SK-N-SH (cell line): ENCODE data around the gene PPIL4. TPM values are rescaled to one million over a fixed set of nuclear protein-coding genes. Genes with fewer than 3 reads are reported as not detected.

Source experiments
- CTCF ChIA-PET: fragments of 300-600, 350-600 bp; formaldehyde crosslinking; extraction: SDS; loops from one replicate; lab custom pipeline; 2021; lab: Yijun Ruan, JAX
- POLR2A ChIA-PET: fragments of 350-600 bp; sonication (Branson Sonifier 250); formaldehyde crosslinking; extraction: SDS; loops from one replicate; lab custom pipeline; 2020; ENCODE audit warnings: antibody characterized with exemption, inconsistent platforms; lab: Yijun Ruan, JAX
- DNase-seq: peaks from one replicate; pipeline ENCODE4 v3.0.0; 2012
- H2AFZ ChIP-seq: fragments of 200-600 bp; sonication (generic); 2 replicates; pipeline ENCODE4 v1.8.1; 2016; ENCODE audit warnings: antibody characterized with exemption, mild to moderate bottlenecking, low read depth
- H3F3A ChIP-seq: fragments of 200-600 bp; sonication (generic); replicated peaks from 2 replicates; pipeline ENCODE3; 2016; ENCODE audit warnings: antibody characterized with exemption, mild to moderate bottlenecking; ENCODE audit not compliant: insufficient read depth
- H3K27ac ChIP-seq, 2 experiments: fragments of 200-500 bp in 1 of 2; fragments of 200-600 bp in 1 of 2; sonication (Bioruptor generic) in 1 of 2; sonication (generic), shearing (Covaris generic) in 1 of 2; 2 replicates each; pipeline versions ENCODE4 v1.5.1 to v1.6.1; 2014 to 2016; ENCODE audit warnings: low read depth in 2 of 2, inconsistent platforms in 1 of 2, low read length in 1 of 2, mild to moderate bottlenecking in 1 of 2, mixed read lengths in 1 of 2
- H3K27me3 ChIP-seq: fragments of 200-600 bp; sonication (generic), shearing (Covaris generic); 2 replicates; pipeline ENCODE4 v1.6.1; 2016; ENCODE audit warnings: mixed run types; ENCODE audit not compliant: insufficient read depth
- H3K36me3 ChIP-seq, 2 experiments: fragments of 200-500 bp in 1 of 2; fragments of 200-600 bp in 1 of 2; sonication (Bioruptor generic) in 1 of 2; sonication (generic) in 1 of 2; replicated peaks in 1 of 2; 2 replicates each; pipeline versions ENCODE3 to v1.5.1; 2014 to 2016; ENCODE audit warnings: low read length in 1 of 2, mild to moderate bottlenecking in 1 of 2; ENCODE audit not compliant: insufficient read depth in 2 of 2, control insufficient read depth in 1 of 2
- H3K4me1 ChIP-seq, 2 experiments: fragments of 200-500 bp in 1 of 2; fragments of 200-600 bp in 1 of 2; sonication (Bioruptor generic) in 1 of 2; sonication (generic), shearing (Covaris generic) in 1 of 2; 2 replicates each; pipeline versions ENCODE4 v1.5.1 to v1.6.1; 2014 to 2016; ENCODE audit warnings: low read depth in 1 of 2, low read length in 1 of 2, mixed run types in 1 of 2; ENCODE audit not compliant: insufficient read depth in 2 of 2, control insufficient read depth in 1 of 2
- H3K4me2 ChIP-seq: fragments of 200-600 bp; sonication (generic), shearing (Covaris generic); 2 replicates; pipeline ENCODE4 v1.6.1; 2017; ENCODE audit warnings: mixed run types
- H3K4me3 ChIP-seq, 2 experiments: fragments of 200-500 bp in 1 of 2; fragments of 200-600 bp in 1 of 2; sonication (Bioruptor generic) in 1 of 2; sonication (generic), shearing (Covaris generic) in 1 of 2; 2 replicates each; pipeline versions ENCODE4 v1.5.1 to v1.8.1; 2014 to 2016; ENCODE audit warnings: low read depth in 2 of 2, inconsistent platforms in 1 of 2, low read length in 1 of 2, mild to moderate bottlenecking in 1 of 2, mixed read lengths in 1 of 2, moderate library complexity in 1 of 2
- H3K79me2 ChIP-seq: fragments of 200-600 bp; sonication (generic); 2 replicates; pipeline ENCODE4 v1.8.1; 2017; ENCODE audit warnings: mild to moderate bottlenecking; ENCODE audit not compliant: insufficient read depth
- H3K9ac ChIP-seq: fragments of 200-600 bp; sonication (generic); 2 replicates; pipeline ENCODE4 v1.6.1; 2017; ENCODE audit warnings: mixed run types
- H3K9me2 ChIP-seq: fragments of 200-600 bp; sonication (generic); 2 replicates; pipeline ENCODE4 v1.6.1; 2017; ENCODE audit warnings: mixed run types
- H3K9me3 ChIP-seq: fragments of 200-600 bp; sonication (generic); 2 replicates; pipeline ENCODE4 v1.6.1; 2017; ENCODE audit warnings: mixed run types, mild to moderate bottlenecking, moderate library complexity
- H4K20me1 ChIP-seq: fragments of 200-600 bp; sonication (generic); 2 replicates; pipeline ENCODE4 v1.6.1; 2017; ENCODE audit warnings: mild to moderate bottlenecking, mixed run types; ENCODE audit not compliant: insufficient read depth
- ELF1 ChIP-seq: IDR thresholded peaks from 2 replicates; pipeline ENCODE4 v1.4.0; 2012
- EP300 ChIP-seq, 2 experiments: IDR thresholded peaks; 2 replicates each; pipeline versions ENCODE4 v1.4.0 to v1.6.1; 2012; ENCODE audit warnings: borderline replicate concordance in 1 of 2, low read depth in 1 of 2, low read length in 1 of 2
- FOXM1 ChIP-seq: IDR thresholded peaks from 2 replicates; pipeline ENCODE4 v1.4.0; 2012; ENCODE audit warnings: low read depth, mild to moderate bottlenecking
- GABPA ChIP-seq: IDR thresholded peaks from 2 replicates; pipeline ENCODE4 v1.4.0; 2012; ENCODE audit warnings: low read depth, mild to moderate bottlenecking
- JUND ChIP-seq: IDR thresholded peaks from 2 replicates; pipeline ENCODE4 v1.4.0; 2012
- MEF2A ChIP-seq: IDR thresholded peaks from 2 replicates; pipeline ENCODE4 v1.4.0; 2012; ENCODE audit warnings: low read depth, borderline replicate concordance
- MXI1 ChIP-seq: IDR thresholded peaks from 2 replicates; pipeline ENCODE4 v1.6.1; 2012; ENCODE audit warnings: mild to moderate bottlenecking, low read depth, low read length, improper control_type of control experiment
- NFIC ChIP-seq: IDR thresholded peaks from 2 replicates; pipeline ENCODE4 v1.4.0; 2012; ENCODE audit warnings: borderline replicate concordance
- POLR2AphosphoS5 ChIP-seq: IDR thresholded peaks from 2 replicates; pipeline ENCODE4 v1.6.1; 2012; ENCODE audit warnings: low read depth, low read length
- RAD21 ChIP-seq: IDR thresholded peaks from 2 replicates; pipeline ENCODE4 v1.6.1; 2012; ENCODE audit warnings: mild to moderate bottlenecking, low read length
- RCOR1 ChIP-seq: fragments of 150-350 bp; IDR thresholded peaks from 2 replicates; pipeline ENCODE4 v1.6.1; 2017; ENCODE audit warnings: antibody characterized with exemption, low read length
- RXRA ChIP-seq: IDR thresholded peaks from 2 replicates; pipeline ENCODE4 v1.4.0; 2012; ENCODE audit warnings: low read depth, mild to moderate bottlenecking, borderline replicate concordance
- SIN3A ChIP-seq: IDR thresholded peaks from 2 replicates; pipeline ENCODE4 v1.6.1; 2012; ENCODE audit warnings: low read depth, mild to moderate bottlenecking, low read length, moderate library complexity, borderline replicate concordance
- TAF1 ChIP-seq: IDR thresholded peaks from 2 replicates; pipeline ENCODE4 v1.6.1; 2012; ENCODE audit warnings: low read depth, mild to moderate bottlenecking, low read length, moderate library complexity, borderline replicate concordance
- TCF12 ChIP-seq: IDR thresholded peaks from 2 replicates; pipeline ENCODE4 v1.4.0; 2012
- YY1 ChIP-seq: IDR thresholded peaks from 2 replicates; pipeline ENCODE4 v1.4.0; 2012; ENCODE audit warnings: low read depth, mild to moderate bottlenecking
- WGBS: methylation state at CpG from one replicate; pipeline ENCODE4 v1.1.6; 2017; ENCODE audit warnings: low lambda C conversion rate; 5-methylcytosine and 5-hydroxymethylcytosine counted together
- polyA plus RNA-seq, 3 experiments: library from polyadenylated mRNA; depleted of rRNA; stranded (reverse); fragments of >200 nt; gene quantifications; 2 replicates each; pipeline ENCODE4 v1.2.3, GENCODE V29; 2012
- TF ChIP-seq, protein P1 (sequence below): IDR thresholded peaks from 2 replicates; pipeline ENCODE4; 2012
- TF ChIP-seq, protein P2 (sequence below): fragments of 150-350 bp; IDR thresholded peaks from 2 replicates; pipeline ENCODE4 v1.6.1; 2017; ENCODE audit warnings: antibody characterized with exemption, low read length, low read depth, borderline replicate concordance
- TF ChIP-seq, protein P3 (sequence below): fragments of 200-600 bp; sonication (generic); IDR thresholded peaks from 2 replicates; pipeline ENCODE4 v1.6.1; 2017; ENCODE audit warnings: antibody characterized with exemption, mild to moderate bottlenecking, moderate library complexity
- TF ChIP-seq, protein P4 (sequence below): IDR thresholded peaks from 2 replicates; pipeline ENCODE4 v1.6.1; 2012; ENCODE audit warnings: mild to moderate bottlenecking, low read depth, low read length, moderate library complexity

PPIL4 gene
- polyA plus RNA-seq, 1 of the 3 experiments (the other 2 are of a cell fraction) = 3.3 TPM

DNA sequence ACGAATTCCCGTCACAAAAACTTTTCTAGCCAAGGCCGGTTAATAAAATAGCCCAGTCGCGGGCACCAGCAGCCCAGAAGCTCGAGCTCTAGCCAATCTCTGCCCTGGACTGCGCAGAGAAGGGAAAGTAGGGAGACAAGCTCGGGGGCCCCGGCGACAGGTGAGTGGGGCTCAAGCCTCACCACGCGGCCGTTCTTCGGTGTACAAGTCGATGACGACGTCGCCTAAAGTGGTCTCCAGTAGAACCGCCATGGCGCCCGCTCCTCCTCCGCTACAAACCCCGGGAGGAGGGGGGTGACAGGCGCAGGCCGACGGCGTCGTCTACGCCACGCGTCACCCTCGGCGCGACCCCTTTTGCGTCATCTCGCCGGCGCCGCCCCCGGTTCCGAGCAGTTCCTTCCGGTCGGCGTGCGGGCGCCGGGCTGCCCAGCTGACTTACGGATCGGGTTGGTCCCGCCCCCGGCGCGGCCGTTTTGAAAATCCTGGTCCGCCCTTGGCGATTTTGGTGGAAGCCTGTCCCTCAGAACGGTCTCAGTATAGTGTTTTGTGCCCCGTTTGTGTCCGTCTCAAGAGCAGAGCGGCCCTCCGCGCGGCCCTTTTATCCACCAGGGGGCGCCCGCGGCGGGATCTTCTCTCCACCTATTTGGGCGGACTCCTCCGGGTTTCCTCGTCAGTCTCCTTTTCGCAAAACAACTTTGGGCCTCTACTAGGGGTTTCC, at the start of gene PPIL4 (continued):
- TF ChIP-seq, protein P1, sequence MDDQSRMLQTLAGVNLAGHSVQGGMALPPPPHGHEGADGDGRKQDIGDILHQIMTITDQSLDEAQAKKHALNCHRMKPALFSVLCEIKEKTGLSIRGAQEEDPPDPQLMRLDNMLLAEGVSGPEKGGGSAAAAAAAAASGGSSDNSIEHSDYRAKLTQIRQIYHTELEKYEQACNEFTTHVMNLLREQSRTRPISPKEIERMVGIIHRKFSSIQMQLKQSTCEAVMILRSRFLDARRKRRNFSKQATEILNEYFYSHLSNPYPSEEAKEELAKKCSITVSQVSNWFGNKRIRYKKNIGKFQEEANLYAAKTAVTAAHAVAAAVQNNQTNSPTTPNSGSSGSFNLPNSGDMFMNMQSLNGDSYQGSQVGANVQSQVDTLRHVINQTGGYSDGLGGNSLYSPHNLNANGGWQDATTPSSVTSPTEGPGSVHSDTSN = no peak
- TF ChIP-seq YY1 = peak; percentile 84
- no peak for TF ChIP-seq JUND
- TF ChIP-seq, protein P2, sequence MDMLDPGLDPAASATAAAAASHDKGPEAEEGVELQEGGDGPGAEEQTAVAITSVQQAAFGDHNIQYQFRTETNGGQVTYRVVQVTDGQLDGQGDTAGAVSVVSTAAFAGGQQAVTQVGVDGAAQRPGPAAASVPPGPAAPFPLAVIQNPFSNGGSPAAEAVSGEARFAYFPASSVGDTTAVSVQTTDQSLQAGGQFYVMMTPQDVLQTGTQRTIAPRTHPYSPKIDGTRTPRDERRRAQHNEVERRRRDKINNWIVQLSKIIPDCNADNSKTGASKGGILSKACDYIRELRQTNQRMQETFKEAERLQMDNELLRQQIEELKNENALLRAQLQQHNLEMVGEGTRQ = peak; percentile 41; the same call in 1 of the 2 replicates
- no peak for TF ChIP-seq MEF2A
- TF ChIP-seq ELF1 = peak; percentile 82
- peak; percentile 97 for TF ChIP-seq SIN3A
- TF ChIP-seq NFIC = no peak
- peak; percentile 67; the same call in 1 of the 2 replicates for TF ChIP-seq POLR2AphosphoS5
- TF ChIP-seq TAF1 = peak; percentile 59; the same call in 1 of the 2 replicates
- no peak for TF ChIP-seq RXRA
- TF ChIP-seq FOXM1 = no peak
- TF ChIP-seq TCF12 = no peak
- TF ChIP-seq EP300 (IDR thresholded peaks at IDR 0.05; ENCODE audit: borderline replicate concordance in 1 of 2, low read depth in 1 of 2, low read length in 1 of 2) = no peak; a peak in 1 of 4 replicates
- TF ChIP-seq RCOR1 = 0 out of 2 replicates have a peak, but pooled peaks have one; percentile 38
- TF ChIP-seq RAD21 = peak; percentile 45
- TF ChIP-seq, all 33 proteins: peak for 17

DNA sequence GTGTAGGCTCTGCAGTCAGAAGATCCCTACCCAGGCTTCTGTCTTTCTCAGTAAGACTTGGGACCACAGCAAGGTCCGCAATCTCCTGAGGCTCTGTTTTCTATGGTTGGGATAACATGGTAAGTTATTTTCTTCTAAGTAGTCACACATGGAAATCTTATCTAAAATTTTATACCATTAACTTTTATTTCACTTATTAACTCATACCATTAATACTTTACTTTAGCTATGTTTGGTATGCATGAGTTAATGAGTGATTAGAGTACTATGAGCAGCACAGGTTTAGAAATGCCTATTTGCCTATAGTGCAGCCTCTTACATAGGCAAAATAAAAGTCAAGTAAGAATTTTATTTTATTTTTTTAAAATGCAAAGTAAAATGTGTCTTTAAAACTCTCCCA, 47.6 kb upstream of the PPIL4 start:
- Histone ChIP-seq H3K27ac (no peak overlapping the region), H3K36me3 (peaks cover 56 to 62% of the 10 kb centered on the region in 2 experiments), H3K4me1 (no peaks in the 10 kb centered on the region), H4K20me1 (no peaks in the 10 kb centered on the region), H3K4me3 (no peak overlapping the region), H3K9me3 (no peaks in the 10 kb centered on the region), H2AFZ (no peak overlapping the region), H3K4me2 (no peak overlapping the region), H3K9ac (no peak overlapping the region), H3K9me2 (no peaks in the 10 kb centered on the region), H3F3A (peaks cover 3% of the 10 kb centered on the region), H3K79me2 (no peaks in the 10 kb centered on the region), H3K27me3 (no peaks in the 10 kb centered on the region)
- CTCF ChIA-PET = interaction anchor here (0.9 to 1.8 kb wide), 2 partner anchors 24 to 28 kb away, joined by 4 to 6 read pairs; partner anchors contain the start of gene GINM1
- no peak for DNase-seq
- POLR2A ChIA-PET = interaction anchor here (0.9 kb wide), 1 partner anchor 14 kb away, joined by 3 read pairs; no protein-coding TSS in a partner anchor
- 82% methylated on average over 1 of the region's 1 CpG for WGBS
- TF ChIP-seq, protein P3, sequence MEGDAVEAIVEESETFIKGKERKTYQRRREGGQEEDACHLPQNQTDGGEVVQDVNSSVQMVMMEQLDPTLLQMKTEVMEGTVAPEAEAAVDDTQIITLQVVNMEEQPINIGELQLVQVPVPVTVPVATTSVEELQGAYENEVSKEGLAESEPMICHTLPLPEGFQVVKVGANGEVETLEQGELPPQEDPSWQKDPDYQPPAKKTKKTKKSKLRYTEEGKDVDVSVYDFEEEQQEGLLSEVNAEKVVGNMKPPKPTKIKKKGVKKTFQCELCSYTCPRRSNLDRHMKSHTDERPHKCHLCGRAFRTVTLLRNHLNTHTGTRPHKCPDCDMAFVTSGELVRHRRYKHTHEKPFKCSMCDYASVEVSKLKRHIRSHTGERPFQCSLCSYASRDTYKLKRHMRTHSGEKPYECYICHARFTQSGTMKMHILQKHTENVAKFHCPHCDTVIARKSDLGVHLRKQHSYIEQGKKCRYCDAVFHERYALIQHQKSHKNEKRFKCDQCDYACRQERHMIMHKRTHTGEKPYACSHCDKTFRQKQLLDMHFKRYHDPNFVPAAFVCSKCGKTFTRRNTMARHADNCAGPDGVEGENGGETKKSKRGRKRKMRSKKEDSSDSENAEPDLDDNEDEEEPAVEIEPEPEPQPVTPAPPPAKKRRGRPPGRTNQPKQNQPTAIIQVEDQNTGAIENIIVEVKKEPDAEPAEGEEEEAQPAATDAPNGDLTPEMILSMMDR = no peak
- TF ChIP-seq GABPA (no peak), MXI1 (no peak), TAF1 (no peak), RCOR1 (no peak)
- TF ChIP-seq, protein P2 = no peak
- TF ChIP-seq, protein P4, sequence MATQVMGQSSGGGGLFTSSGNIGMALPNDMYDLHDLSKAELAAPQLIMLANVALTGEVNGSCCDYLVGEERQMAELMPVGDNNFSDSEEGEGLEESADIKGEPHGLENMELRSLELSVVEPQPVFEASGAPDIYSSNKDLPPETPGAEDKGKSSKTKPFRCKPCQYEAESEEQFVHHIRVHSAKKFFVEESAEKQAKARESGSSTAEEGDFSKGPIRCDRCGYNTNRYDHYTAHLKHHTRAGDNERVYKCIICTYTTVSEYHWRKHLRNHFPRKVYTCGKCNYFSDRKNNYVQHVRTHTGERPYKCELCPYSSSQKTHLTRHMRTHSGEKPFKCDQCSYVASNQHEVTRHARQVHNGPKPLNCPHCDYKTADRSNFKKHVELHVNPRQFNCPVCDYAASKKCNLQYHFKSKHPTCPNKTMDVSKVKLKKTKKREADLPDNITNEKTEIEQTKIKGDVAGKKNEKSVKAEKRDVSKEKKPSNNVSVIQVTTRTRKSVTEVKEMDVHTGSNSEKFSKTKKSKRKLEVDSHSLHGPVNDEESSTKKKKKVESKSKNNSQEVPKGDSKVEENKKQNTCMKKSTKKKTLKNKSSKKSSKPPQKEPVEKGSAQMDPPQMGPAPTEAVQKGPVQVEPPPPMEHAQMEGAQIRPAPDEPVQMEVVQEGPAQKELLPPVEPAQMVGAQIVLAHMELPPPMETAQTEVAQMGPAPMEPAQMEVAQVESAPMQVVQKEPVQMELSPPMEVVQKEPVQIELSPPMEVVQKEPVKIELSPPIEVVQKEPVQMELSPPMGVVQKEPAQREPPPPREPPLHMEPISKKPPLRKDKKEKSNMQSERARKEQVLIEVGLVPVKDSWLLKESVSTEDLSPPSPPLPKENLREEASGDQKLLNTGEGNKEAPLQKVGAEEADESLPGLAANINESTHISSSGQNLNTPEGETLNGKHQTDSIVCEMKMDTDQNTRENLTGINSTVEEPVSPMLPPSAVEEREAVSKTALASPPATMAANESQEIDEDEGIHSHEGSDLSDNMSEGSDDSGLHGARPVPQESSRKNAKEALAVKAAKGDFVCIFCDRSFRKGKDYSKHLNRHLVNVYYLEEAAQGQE = no peak
